ENCODE data around the gene MYCBP. TPM values are rescaled to one million over a fixed set of nuclear protein-coding genes. Genes with fewer than 3 reads are reported as not detected.
A peak's percentile ranks its signal among the peaks of the same experiment; 100 is the strongest.

The MYCBP gene
- total and polyA plus RNA-seq, 2 of the 13 experiments (the other 11 are each of a cell fraction or from before 2014, with no cell fraction given), result 11.4 to 30.4 TPM

DNA sequence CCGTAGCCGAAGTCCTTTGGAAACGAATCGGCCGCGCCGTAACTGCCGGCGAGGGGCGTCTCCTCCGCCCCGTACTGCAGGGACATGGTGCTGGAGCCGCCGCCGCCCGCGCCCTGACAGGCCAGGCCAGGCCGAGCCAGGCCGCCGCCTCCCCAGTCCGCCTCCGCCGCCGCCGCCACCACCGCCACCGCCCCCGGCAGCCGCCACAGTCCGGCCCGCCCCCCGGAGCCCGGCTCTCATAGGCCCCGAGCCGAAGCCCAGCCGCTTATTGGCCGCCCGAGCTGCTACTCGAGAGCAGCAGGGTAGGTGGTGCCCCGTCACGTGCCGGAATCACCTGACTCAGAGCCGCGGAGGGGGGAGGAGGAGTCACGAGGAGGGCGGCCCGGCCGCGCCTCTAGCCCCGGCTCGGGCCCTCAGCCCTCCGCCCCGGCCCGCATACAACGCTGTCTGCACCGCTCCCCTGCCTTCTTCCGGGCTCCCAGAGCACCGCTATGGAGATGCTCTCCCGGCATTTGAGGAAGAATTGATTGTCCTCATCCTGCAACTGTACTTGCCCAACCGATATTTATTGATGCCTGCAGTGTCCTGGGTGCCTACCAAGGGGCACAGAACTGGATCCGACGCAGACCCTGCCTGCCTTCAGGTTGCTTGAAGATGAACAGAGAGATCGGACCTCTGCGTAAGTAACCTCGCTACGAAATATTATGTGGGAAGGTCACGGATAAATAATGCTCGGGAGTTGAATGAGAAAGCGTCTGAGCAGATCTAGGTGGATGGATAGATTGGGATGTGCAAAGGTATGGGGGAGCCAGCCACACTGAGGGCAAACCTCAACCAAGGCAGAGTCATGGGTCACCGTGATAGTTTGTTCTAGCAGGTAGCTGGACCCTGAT, 13.3 kb downstream of the MYCBP start, which contains the start of gene RRAGC (continued):
- TF ChIP-seq ZHX1 (CRISPR knock-in tag; IDR thresholded peaks at IDR 0.05; ENCODE audit: low read depth) (no peak), ZNF331 (CRISPR knock-in tag; IDR thresholded peaks at IDR 0.05) (peak; percentile 43; the same call in 1 of the 2 replicates), KMT2A (CRISPR knock-in tag; IDR thresholded peaks at IDR 0.05) (peak; percentile 74), KDM6A (CRISPR knock-in tag; IDR thresholded peaks at IDR 0.05; ENCODE audit: low read depth) (no peak), NFE2L2 (IDR thresholded peaks at IDR 0.05; ENCODE audit: low read length) (no peak), ZZZ3 (CRISPR knock-in tag; IDR thresholded peaks at IDR 0.05; ENCODE audit: borderline replicate concordance) (peak; percentile 36; the same call in 1 of the 2 replicates), SOX5 (CRISPR knock-in tag; IDR thresholded peaks at IDR 0.05; ENCODE audit: borderline replicate concordance) (no peak), HES4 (CRISPR knock-in tag; IDR thresholded peaks at IDR 0.05; ENCODE audit: borderline replicate concordance) (peak; percentile 64), NKX3-1 (CRISPR knock-in tag; IDR thresholded peaks at IDR 0.05) (no peak), ZNF746 (CRISPR knock-in tag; IDR thresholded peaks at IDR 0.05) (peak; percentile 75; the same call in 1 of the 2 replicates), ZNF766 (CRISPR knock-in tag; IDR thresholded peaks at IDR 0.05; ENCODE audit: borderline replicate concordance) (0 out of 2 replicates have a peak, but pooled peaks have one; percentile 49), ZNF468 (CRISPR knock-in tag; IDR thresholded peaks at IDR 0.05) (no peak), ZNF839 (CRISPR knock-in tag; IDR thresholded peaks at IDR 0.05; ENCODE audit: borderline replicate concordance) (no peak), CENPX (CRISPR knock-in tag; IDR thresholded peaks at IDR 0.05) (no peak), SMAD1 (CRISPR knock-in tag; IDR thresholded peaks at IDR 0.05; ENCODE audit: borderline replicate concordance, low read depth) (no peak), MIXL1 (CRISPR knock-in tag; IDR thresholded peaks at IDR 0.05) (no peak), KLF11 (CRISPR knock-in tag; IDR thresholded peaks at IDR 0.05) (no peak), IRF2 (CRISPR knock-in tag; IDR thresholded peaks at IDR 0.05) (peak; percentile 47; the same call in 1 of the 2 replicates), ZNF501 (CRISPR knock-in tag; IDR thresholded peaks at IDR 0.05) (peak; percentile 70), TMF1 (CRISPR knock-in tag; IDR thresholded peaks at IDR 0.05; ENCODE audit: low read depth) (no peak), ZFX (CRISPR knock-in tag; IDR thresholded peaks at IDR 0.05; ENCODE audit: low read depth) (peak; percentile 81), CENPT (CRISPR knock-in tag; IDR thresholded peaks at IDR 0.05; ENCODE audit: low read depth) (no peak), MTA1 (CRISPR knock-in tag; IDR thresholded peaks at IDR 0.05; ENCODE audit: borderline replicate concordance) (no peak)
- TF ChIP-seq, protein P1, sequence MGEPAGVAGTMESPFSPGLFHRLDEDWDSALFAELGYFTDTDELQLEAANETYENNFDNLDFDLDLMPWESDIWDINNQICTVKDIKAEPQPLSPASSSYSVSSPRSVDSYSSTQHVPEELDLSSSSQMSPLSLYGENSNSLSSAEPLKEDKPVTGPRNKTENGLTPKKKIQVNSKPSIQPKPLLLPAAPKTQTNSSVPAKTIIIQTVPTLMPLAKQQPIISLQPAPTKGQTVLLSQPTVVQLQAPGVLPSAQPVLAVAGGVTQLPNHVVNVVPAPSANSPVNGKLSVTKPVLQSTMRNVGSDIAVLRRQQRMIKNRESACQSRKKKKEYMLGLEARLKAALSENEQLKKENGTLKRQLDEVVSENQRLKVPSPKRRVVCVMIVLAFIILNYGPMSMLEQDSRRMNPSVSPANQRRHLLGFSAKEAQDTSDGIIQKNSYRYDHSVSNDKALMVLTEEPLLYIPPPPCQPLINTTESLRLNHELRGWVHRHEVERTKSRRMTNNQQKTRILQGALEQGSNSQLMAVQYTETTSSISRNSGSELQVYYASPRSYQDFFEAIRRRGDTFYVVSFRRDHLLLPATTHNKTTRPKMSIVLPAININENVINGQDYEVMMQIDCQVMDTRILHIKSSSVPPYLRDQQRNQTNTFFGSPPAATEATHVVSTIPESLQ (CRISPR knock-in tag; conservative IDR thresholded peaks at IDR 0.05), result no peak
- TF ChIP-seq, protein P2, sequence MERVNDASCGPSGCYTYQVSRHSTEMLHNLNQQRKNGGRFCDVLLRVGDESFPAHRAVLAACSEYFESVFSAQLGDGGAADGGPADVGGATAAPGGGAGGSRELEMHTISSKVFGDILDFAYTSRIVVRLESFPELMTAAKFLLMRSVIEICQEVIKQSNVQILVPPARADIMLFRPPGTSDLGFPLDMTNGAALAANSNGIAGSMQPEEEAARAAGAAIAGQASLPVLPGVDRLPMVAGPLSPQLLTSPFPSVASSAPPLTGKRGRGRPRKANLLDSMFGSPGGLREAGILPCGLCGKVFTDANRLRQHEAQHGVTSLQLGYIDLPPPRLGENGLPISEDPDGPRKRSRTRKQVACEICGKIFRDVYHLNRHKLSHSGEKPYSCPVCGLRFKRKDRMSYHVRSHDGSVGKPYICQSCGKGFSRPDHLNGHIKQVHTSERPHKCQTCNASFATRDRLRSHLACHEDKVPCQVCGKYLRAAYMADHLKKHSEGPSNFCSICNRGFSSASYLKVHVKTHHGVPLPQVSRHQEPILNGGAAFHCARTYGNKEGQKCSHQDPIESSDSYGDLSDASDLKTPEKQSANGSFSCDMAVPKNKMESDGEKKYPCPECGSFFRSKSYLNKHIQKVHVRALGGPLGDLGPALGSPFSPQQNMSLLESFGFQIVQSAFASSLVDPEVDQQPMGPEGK (CRISPR knock-in tag; IDR thresholded peaks at IDR 0.05), result peak; percentile 88

Data from HepG2 (cell line).